HepG2 (cell line): ENCODE measurements around the gene PDILT. TPM values are rescaled to one million over a fixed set of nuclear protein-coding genes. Genes with fewer than 3 reads are reported as not detected.
A peak's percentile ranks its signal among the peaks of the same experiment; 100 is the strongest.

Source experiments
- CBX5 ChIP-seq: sonication (generic); formaldehyde crosslinking; IDR thresholded peaks from 2 replicates; pipeline ENCODE4 v1.4.0; 2020; ENCODE audit warnings: missing genetic modification reagents, borderline replicate concordance
- PHB2 ChIP-seq: fragments of 450-650 bp; IDR thresholded peaks from 2 replicates; pipeline ENCODE4 v1.6.1; 2018; ENCODE audit not compliant: partially characterized antibody
- SKI ChIP-seq: fragments of 450-650 bp; IDR thresholded peaks from one replicate; pipeline ENCODE4 v1.6.1; 2018; ENCODE audit warnings: mild to moderate bottlenecking; ENCODE audit not compliant: partially characterized antibody
- ZNF121 ChIP-seq: sonication (generic); formaldehyde crosslinking; IDR thresholded peaks from 2 replicates; pipeline ENCODE4 v1.5.0; 2020; ENCODE audit warnings: mild to moderate bottlenecking, missing genetic modification reagents
- ZNF382 ChIP-seq: sonication (generic); formaldehyde crosslinking; IDR thresholded peaks from 2 replicates; pipeline ENCODE4 v1.5.0; 2020; ENCODE audit warnings: missing genetic modification reagents, mild to moderate bottlenecking, borderline replicate concordance
- ZNF616 ChIP-seq: sonication (generic); formaldehyde crosslinking; IDR thresholded peaks from 2 replicates; pipeline ENCODE4 v1.5.0; 2020; ENCODE audit warnings: low read depth, mild to moderate bottlenecking, missing genetic modification reagents
- ZNF878 ChIP-seq: sonication (generic); formaldehyde crosslinking; IDR thresholded peaks from 2 replicates; pipeline ENCODE4 v1.8.1; 2023; ENCODE audit warnings: mild to moderate bottlenecking, missing genetic modification reagents, moderate library complexity
- polyA plus RNA-seq, 8 experiments: library from polyadenylated mRNA; depleted of rRNA in 3 of 8; stranded (reverse) in 7 of 8; unstranded in 1 of 8; fragments of >200 nt; fragmentation: Illumina TruSeq in 4 of 8; extraction: Trizol in 4 of 8; gene quantifications; 2 replicates each; pipeline versions ENCODE4 v1.2.1 to v1.2.3, GENCODE V29; 2011 to 2016; ENCODE audit warnings: low read depth in 4 of 8, missing spikeins in 1 of 8, mixed read lengths in 1 of 8; ENCODE audit not compliant: insufficient read depth in 1 of 8
- total RNA-seq, 5 experiments: library from RNA; depleted of rRNA; stranded (reverse); fragments of >200 nt; fragmentation: Illumina TruSeq; extraction: Trizol; gene quantifications; 2 replicates each; pipeline ENCODE4 v1.2.3, GENCODE V29; 2016; ENCODE audit warnings: low read depth in 1 of 5
- TF ChIP-seq, protein P1 (sequence below): sonication (generic); formaldehyde crosslinking; IDR thresholded peaks from 2 replicates; pipeline ENCODE4 v1.4.0; 2020; ENCODE audit warnings: missing genetic modification reagents
- TF ChIP-seq, protein P2 (sequence below): sonication (generic); formaldehyde crosslinking; IDR thresholded peaks from 2 replicates; pipeline ENCODE4 v1.5.1; 2020; ENCODE audit warnings: missing genetic modification reagents, mild to moderate bottlenecking, borderline replicate concordance
- TF ChIP-seq, protein P3 (sequence below): sonication (generic); formaldehyde crosslinking; IDR thresholded peaks from 2 replicates; pipeline ENCODE4 v1.5.1; 2020; ENCODE audit warnings: missing genetic modification reagents, mild to moderate bottlenecking, borderline replicate concordance

PDILT gene
- total and polyA plus RNA-seq, 2 of the 13 experiments (the other 11 are each of a cell fraction or from before 2014, with no cell fraction given): not detected

DNA sequence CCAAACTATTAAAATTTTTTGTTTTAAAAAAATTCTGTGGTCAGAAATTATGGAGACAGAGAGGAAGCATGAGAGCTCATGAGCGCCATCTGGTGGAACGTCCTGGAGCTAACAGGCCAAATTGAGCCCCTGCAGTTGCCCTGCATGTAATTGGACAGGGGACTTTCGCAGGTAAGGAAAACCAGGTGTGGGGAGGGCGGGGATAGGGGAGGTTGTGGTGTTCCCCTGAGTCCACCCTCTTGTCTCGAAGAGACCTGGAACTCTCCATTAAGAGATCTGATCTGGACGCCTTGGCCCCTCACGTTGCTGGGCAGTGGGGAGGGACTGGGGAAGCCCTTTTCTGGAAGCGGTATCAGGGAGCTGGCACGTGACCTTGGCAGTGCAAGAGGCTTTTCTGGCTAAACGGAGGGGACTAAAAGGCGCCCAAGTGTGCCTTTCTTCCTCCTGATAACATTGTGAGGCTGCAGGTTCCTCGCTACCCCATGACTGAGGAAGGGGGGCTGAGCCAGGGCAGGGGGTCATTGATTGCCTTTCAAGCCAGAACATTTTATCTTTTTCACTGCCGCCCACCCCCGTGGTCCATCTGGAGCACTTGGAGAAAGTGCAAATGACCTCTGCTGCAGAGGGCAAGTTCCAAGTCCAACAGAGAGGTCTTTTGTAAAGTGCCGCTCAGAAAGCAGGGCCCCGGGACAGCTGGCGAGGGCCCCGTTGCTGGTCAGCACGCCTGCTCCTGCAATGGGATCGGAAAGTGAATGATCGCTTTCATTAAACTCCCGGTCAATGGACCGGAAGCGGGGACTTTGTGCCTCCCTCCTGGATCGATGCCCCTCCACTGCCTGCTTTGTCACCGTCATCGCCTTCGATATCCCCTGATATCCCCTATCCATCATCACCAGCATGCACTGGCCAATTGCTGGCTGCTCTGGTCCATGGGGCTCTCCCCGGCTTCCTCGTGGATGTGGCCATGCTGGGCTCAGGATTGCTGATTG lies 18.4 kb downstream of the PDILT start (continued):
- TF ChIP-seq, protein P1, sequence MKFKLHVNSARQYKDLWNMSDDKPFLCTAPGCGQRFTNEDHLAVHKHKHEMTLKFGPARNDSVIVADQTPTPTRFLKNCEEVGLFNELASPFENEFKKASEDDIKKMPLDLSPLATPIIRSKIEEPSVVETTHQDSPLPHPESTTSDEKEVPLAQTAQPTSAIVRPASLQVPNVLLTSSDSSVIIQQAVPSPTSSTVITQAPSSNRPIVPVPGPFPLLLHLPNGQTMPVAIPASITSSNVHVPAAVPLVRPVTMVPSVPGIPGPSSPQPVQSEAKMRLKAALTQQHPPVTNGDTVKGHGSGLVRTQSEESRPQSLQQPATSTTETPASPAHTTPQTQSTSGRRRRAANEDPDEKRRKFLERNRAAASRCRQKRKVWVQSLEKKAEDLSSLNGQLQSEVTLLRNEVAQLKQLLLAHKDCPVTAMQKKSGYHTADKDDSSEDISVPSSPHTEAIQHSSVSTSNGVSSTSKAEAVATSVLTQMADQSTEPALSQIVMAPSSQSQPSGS (CRISPR knock-in tag): no peak
- TF ChIP-seq ZNF616: no peak
- peak; percentile 66 for TF ChIP-seq ZNF878 (CRISPR knock-in tag)
- TF ChIP-seq ZNF121 (CRISPR knock-in tag): no peak; the same call in 1 of the 2 replicates
- peak; percentile 5; the same call in 1 of the 2 replicates for TF ChIP-seq CBX5
- TF ChIP-seq, protein P2, sequence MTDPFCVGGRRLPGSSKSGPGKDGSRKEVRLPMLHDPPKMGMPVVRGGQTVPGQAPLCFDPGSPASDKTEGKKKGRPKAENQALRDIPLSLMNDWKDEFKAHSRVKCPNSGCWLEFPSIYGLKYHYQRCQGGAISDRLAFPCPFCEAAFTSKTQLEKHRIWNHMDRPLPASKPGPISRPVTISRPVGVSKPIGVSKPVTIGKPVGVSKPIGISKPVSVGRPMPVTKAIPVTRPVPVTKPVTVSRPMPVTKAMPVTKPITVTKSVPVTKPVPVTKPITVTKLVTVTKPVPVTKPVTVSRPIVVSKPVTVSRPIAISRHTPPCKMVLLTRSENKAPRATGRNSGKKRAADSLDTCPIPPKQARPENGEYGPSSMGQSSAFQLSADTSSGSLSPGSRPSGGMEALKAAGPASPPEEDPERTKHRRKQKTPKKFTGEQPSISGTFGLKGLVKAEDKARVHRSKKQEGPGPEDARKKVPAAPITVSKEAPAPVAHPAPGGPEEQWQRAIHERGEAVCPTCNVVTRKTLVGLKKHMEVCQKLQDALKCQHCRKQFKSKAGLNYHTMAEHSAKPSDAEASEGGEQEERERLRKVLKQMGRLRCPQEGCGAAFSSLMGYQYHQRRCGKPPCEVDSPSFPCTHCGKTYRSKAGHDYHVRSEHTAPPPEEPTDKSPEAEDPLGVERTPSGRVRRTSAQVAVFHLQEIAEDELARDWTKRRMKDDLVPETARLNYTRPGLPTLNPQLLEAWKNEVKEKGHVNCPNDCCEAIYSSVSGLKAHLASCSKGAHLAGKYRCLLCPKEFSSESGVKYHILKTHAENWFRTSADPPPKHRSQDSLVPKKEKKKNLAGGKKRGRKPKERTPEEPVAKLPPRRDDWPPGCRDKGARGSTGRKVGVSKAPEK (CRISPR knock-in tag): peak; percentile 99
- TF ChIP-seq, protein P3, sequence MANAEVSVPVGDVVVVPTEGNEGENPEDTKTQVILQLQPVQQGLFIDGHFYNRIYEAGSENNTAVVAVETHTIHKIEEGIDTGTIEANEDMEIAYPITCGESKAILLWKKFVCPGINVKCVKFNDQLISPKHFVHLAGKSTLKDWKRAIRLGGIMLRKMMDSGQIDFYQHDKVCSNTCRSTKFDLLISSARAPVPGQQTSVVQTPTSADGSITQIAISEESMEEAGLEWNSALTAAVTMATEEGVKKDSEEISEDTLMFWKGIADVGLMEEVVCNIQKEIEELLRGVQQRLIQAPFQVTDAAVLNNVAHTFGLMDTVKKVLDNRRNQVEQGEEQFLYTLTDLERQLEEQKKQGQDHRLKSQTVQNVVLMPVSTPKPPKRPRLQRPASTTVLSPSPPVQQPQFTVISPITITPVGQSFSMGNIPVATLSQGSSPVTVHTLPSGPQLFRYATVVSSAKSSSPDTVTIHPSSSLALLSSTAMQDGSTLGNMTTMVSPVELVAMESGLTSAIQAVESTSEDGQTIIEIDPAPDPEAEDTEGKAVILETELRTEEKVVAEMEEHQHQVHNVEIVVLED (CRISPR knock-in tag): peak; percentile 69; the same call in 1 of the 2 replicates
- TF ChIP-seq PHB2: no peak
- TF ChIP-seq ZNF382 (CRISPR knock-in tag): no peak
- TF ChIP-seq SKI: no peak
